ENCODE data around the gene COL4A2.
"Not testable (repeated sequence)": the region's sequence is repeated elsewhere in the genome, so short reads cannot be mapped to it uniquely, and the experiment has no call there.

COL4A2 gene

GRCh38 chr13:110445722-110446574 lies 138.9 kb downstream of the COL4A2 start:
- no peak for DNase-seq

- no peak for DNase-seq
Observed at GRCh38 chr13:110446575-110446890, 139.4 kb downstream of the COL4A2 start.

- no peak for DNase-seq
Observed at GRCh38 chr13:110447058-110447511, 140.0 kb downstream of the COL4A2 start.

GRCh38 chr13:110447801-110448200 lies 140.7 kb downstream of the COL4A2 start:
- no peak for DNase-seq

GRCh38 chr13:110448230-110448629 lies 141.1 kb downstream of the COL4A2 start:
- DNase-seq, result peak; percentile 86

- DNase-seq, result no peak
Observed at GRCh38 chr13:110448677-110449076, 141.6 kb downstream of the COL4A2 start.

- no peak for DNase-seq
Observed at GRCh38 chr13:110449219-110450015, 142.3 kb downstream of the COL4A2 start.

GRCh38 chr13:110450016-110450900 lies 143.2 kb downstream of the COL4A2 start:
- DNase-seq, result no peak

- no peak for DNase-seq
Observed at GRCh38 chr13:110450941-110451730, 144.1 kb downstream of the COL4A2 start.

GRCh38 chr13:110453091-110453490 lies 146.0 kb downstream of the COL4A2 start:
- not testable (repeated sequence) for DNase-seq

GRCh38 chr13:110453797-110454196 lies 146.7 kb downstream of the COL4A2 start:
- DNase-seq, result no peak

- no peak for DNase-seq
Observed at GRCh38 chr13:110454227-110454859, 147.3 kb downstream of the COL4A2 start.

- no peak for DNase-seq
Observed at GRCh38 chr13:110454956-110455355, 147.9 kb downstream of the COL4A2 start.

GRCh38 chr13:110455444-110455843 lies 148.4 kb downstream of the COL4A2 start:
- DNase-seq, result no peak

- peak; percentile 76 for DNase-seq
Observed at GRCh38 chr13:110455941-110456340, 148.9 kb downstream of the COL4A2 start.

- DNase-seq, result no peak
Observed at GRCh38 chr13:110456550-110456949, 149.5 kb downstream of the COL4A2 start.

GRCh38 chr13:110457361-110457760 lies 150.3 kb downstream of the COL4A2 start:
- DNase-seq, result no peak

GRCh38 chr13:110458017-110458416 lies 150.9 kb downstream of the COL4A2 start:
- no peak for DNase-seq

- no peak for DNase-seq
Observed at GRCh38 chr13:110458594-110459365, 151.7 kb downstream of the COL4A2 start.

GRCh38 chr13:110462091-110462490 lies 155.0 kb downstream of the COL4A2 start:
- DNase-seq, result no peak

- DNase-seq, result no peak
Observed at GRCh38 chr13:110463156-110463555, 156.1 kb downstream of the COL4A2 start.
